Measurements from ENCODE around the gene DOC2B. TPM values are rescaled to one million over a fixed set of nuclear protein-coding genes. Genes with fewer than 3 reads are reported as not detected.
A peak's percentile ranks its signal among the peaks of the same experiment; 100 is the strongest.

Gene DOC2B
- total and polyA plus RNA-seq, 2 of the 13 experiments (the other 11 are each of a cell fraction or from before 2014, with no cell fraction given) = 0.09 to 0.22 TPM

DNA sequence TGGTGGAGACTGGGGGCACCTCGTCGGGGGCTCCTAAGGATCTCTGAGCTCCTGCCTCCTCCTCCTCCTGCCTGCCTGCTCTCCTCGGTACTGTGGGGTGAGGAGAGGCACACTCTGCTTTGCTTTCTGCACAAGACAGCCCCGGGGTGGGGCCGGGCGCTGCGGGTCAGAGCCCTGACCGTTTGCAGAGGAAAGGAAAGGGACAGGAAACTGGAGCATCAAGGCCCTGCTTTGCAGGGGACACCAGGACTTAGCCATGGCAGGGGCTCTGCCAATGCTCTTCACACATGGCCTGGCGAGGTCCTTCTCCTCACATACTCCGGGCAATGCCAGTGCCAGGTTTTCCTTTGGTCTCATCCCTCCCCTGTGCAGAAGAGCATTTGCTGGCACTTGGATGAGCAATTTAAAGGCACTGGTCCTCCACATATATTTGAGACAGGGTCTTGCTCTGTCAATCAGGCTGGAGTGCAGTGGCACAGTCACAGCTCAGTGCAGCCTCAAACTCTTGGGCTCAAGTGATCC lies 23.8 kb upstream of the DOC2B start:
- no peaks in the 10 kb centered on the region for H4K20me1 ChIP-seq (ENCODE audit: insufficient read depth, low read length)
- no peak overlapping the region for H2AFZ ChIP-seq (ENCODE audit: low read length)
- H3K4me1 ChIP-seq (ENCODE audit: insufficient read depth, low read length) = peaks cover 4% of the 10 kb centered on the region
- POLR2A ChIA-PET = no interaction called here
- BruUV-seq (replicated peaks) = no TSS peak
- no peak overlapping the region for H3K9ac ChIP-seq (ENCODE audit: insufficient read depth, low read depth, low read length)
- ATAC-seq (no peak), DNase-seq (ENCODE audit: low spot score) (no peak), FAIRE-seq (no peak)
- H3K27ac ChIP-seq (ENCODE audit: extremely low read length, insufficient read depth, low read length) = no peak overlapping the region
- intact Hi-C loops (cut with micrococcal nuclease; ENCODE audit: unreplicated experiment) (no loop called here), in situ Hi-C loops (cut with HindIII; ENCODE audit: extremely low pct_ligation_motif_present, low pct_unique_long_range_greater_than_20kb) (no loop called here)
- H3K27me3 ChIP-seq (ENCODE audit: control insufficient read depth in 1 of 2, insufficient read depth in 2 of 2, low read length in 2 of 2) = peaks cover 0 to 15% of the 10 kb centered on the region in 2 experiments; a peak in 3 of 5 replicates
- no peaks in the 10 kb centered on the region for H3K79me2 ChIP-seq (ENCODE audit: insufficient read depth, low read length)
- no peaks in the 10 kb centered on the region for H3K9me3 ChIP-seq (ENCODE audit: low read length)
- H3K4me2 ChIP-seq (ENCODE audit: low read depth, low read length) = no peak overlapping the region
- CTCF ChIA-PET (ENCODE audit: low intra/inter-chr PET ratio, low total read pairs) = no interaction called here
- WGBS (ENCODE audit: low lambda C conversion rate) = 80% methylated on average over 2 of the region's 10 CpGs
- H3K36me3 ChIP-seq (replicated peaks in 1 of 2; ENCODE audit: control insufficient read depth in 1 of 2, insufficient read depth in 2 of 2, low read length in 2 of 2) = no peaks in the 10 kb centered on the region; a peak in 1 of 5 replicates
- H3K4me3 ChIP-seq (replicated peaks in 1 of 3; ENCODE audit: insufficient read depth in 1 of 3, low read depth in 2 of 3, low read length in 3 of 3) = no peak overlapping the region
- TF ChIP-seq, protein P1, sequence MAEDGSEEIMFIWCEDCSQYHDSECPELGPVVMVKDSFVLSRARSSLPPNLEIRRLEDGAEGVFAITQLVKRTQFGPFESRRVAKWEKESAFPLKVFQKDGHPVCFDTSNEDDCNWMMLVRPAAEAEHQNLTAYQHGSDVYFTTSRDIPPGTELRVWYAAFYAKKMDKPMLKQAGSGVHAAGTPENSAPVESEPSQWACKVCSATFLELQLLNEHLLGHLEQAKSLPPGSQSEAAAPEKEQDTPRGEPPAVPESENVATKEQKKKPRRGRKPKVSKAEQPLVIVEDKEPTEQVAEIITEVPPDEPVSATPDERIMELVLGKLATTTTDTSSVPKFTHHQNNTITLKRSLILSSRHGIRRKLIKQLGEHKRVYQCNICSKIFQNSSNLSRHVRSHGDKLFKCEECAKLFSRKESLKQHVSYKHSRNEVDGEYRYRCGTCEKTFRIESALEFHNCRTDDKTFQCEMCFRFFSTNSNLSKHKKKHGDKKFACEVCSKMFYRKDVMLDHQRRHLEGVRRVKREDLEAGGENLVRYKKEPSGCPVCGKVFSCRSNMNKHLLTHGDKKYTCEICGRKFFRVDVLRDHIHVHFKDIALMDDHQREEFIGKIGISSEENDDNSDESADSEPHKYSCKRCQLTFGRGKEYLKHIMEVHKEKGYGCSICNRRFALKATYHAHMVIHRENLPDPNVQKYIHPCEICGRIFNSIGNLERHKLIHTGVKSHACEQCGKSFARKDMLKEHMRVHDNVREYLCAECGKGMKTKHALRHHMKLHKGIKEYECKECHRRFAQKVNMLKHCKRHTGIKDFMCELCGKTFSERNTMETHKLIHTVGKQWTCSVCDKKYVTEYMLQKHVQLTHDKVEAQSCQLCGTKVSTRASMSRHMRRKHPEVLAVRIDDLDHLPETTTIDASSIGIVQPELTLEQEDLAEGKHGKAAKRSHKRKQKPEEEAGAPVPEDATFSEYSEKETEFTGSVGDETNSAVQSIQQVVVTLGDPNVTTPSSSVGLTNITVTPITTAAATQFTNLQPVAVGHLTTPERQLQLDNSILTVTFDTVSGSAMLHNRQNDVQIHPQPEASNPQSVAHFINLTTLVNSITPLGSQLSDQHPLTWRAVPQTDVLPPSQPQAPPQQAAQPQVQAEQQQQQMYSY (CRISPR knock-in tag; IDR thresholded peaks at IDR 0.05) = peak; percentile 73
- TF ChIP-seq ZNF780A (CRISPR knock-in tag; IDR thresholded peaks at IDR 0.05) = no peak
- no peak for TF ChIP-seq ATF7 (IDR thresholded peaks at IDR 0.05)
- no peak for TF ChIP-seq ATF7 (CRISPR knock-in tag; IDR thresholded peaks at IDR 0.05)

Data from HepG2 (cell line).